ENCODE data around the gene PCDHAC1.

DNA sequence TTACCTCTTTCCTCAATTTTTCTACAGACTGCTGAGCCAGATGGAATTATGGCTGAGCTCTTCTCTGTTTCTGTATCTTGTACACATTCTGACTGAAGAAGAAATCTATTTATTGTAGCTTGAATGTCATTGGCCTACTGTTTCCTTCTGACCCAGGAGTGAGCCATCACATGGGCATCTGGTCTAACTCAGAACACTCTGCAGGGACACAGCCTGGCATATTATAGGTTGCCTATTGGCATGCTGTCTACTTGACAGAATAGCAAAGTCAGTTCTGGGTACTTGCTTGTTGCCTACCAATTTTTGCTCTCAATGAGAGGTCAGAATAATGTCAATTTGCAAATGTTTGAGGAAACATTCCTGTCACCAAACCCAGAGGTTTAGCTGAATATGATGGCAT is 47.5 kb downstream of the PCDHAC1 start:
- TF ChIP-seq, protein P1, sequence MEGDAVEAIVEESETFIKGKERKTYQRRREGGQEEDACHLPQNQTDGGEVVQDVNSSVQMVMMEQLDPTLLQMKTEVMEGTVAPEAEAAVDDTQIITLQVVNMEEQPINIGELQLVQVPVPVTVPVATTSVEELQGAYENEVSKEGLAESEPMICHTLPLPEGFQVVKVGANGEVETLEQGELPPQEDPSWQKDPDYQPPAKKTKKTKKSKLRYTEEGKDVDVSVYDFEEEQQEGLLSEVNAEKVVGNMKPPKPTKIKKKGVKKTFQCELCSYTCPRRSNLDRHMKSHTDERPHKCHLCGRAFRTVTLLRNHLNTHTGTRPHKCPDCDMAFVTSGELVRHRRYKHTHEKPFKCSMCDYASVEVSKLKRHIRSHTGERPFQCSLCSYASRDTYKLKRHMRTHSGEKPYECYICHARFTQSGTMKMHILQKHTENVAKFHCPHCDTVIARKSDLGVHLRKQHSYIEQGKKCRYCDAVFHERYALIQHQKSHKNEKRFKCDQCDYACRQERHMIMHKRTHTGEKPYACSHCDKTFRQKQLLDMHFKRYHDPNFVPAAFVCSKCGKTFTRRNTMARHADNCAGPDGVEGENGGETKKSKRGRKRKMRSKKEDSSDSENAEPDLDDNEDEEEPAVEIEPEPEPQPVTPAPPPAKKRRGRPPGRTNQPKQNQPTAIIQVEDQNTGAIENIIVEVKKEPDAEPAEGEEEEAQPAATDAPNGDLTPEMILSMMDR (IDR thresholded peaks at IDR 0.05), result no peak
- TF ChIP-seq POLR2A (IDR thresholded peaks at IDR 0.05) (no peak), POLR2AphosphoS5 (IDR thresholded peaks at IDR 0.05) (no peak)

Measured in prostate gland (tissue), 2 donors.